NK-92 (cell line): ENCODE measurements around the gene YWHAQ.
A peak's percentile ranks its signal among the peaks of the same experiment; 100 is the strongest.

Experiments
- DNase-seq: peaks from one replicate; lab custom pipeline; 2025; ENCODE audit not compliant: unreplicated experiment; lab: John Stamatoyannopoulos, UW

YWHAQ gene

GRCh38 chr2:9630736-9631552, at the start of gene YWHAQ:
Gene YWHAQ (minus strand): TSS chr2:9630997. CDS start chr2:9630452, 545 bp downstream.
- DNase-seq = peak; percentile 73

- DNase-seq = no peak
These were observed 49.3 kb upstream of the YWHAQ start for GRCh38 chr2:9680082-9680481.

GRCh38 chr2:9679218-9679617, 48.4 kb upstream of the YWHAQ start:
- no peak for DNase-seq

GRCh38 chr2:9678544-9678943, 47.7 kb upstream of the YWHAQ start:
- DNase-seq = no peak

GRCh38 chr2:9675415-9676351, 44.9 kb upstream of the YWHAQ start:
- DNase-seq = no peak

- no peak for DNase-seq
These were observed 44.2 kb upstream of the YWHAQ start for GRCh38 chr2:9674891-9675414.

GRCh38 chr2:9673914-9674481, 43.2 kb upstream of the YWHAQ start:
- DNase-seq = no peak

- DNase-seq = no peak
These were observed 38.0 kb upstream of the YWHAQ start for GRCh38 chr2:9668687-9669345.

GRCh38 chr2:9667826-9668225, 37.0 kb upstream of the YWHAQ start:
- no peak for DNase-seq

GRCh38 chr2:9666306-9666705, 35.5 kb upstream of the YWHAQ start:
- no peak for DNase-seq

- no peak for DNase-seq
These were observed 35.1 kb upstream of the YWHAQ start for GRCh38 chr2:9665898-9666297.

- DNase-seq = no peak
These were observed 33.6 kb upstream of the YWHAQ start for GRCh38 chr2:9664365-9664764.

- DNase-seq = no peak
These were observed 32.4 kb upstream of the YWHAQ start for GRCh38 chr2:9663008-9663879.

GRCh38 chr2:9661261-9661660, 30.5 kb upstream of the YWHAQ start:
- no peak for DNase-seq

- no peak for DNase-seq
These were observed 30.0 kb upstream of the YWHAQ start for GRCh38 chr2:9660781-9661180.

- no peak for DNase-seq
These were observed 29.4 kb upstream of the YWHAQ start for GRCh38 chr2:9660154-9660553.

GRCh38 chr2:9658972-9659371, 28.2 kb upstream of the YWHAQ start:
- no peak for DNase-seq

- DNase-seq = no peak
These were observed 26.9 kb upstream of the YWHAQ start for GRCh38 chr2:9657731-9658130.

GRCh38 chr2:9657083-9657482, 26.3 kb upstream of the YWHAQ start:
- no peak for DNase-seq

- no peak for DNase-seq
These were observed 25.5 kb upstream of the YWHAQ start for GRCh38 chr2:9656270-9656766.
